ENCODE measurements around the gene TCF3.
A peak's percentile ranks its signal among the peaks of the same experiment; 100 is the strongest.

The TCF3 gene

GRCh38 chr19:1630012-1630411 is 22.4 kb downstream of the TCF3 start:
- no peak for DNase-seq (ENCODE audit: low spot score)

- DNase-seq (ENCODE audit: low spot score) = no peak
Observed at GRCh38 chr19:1629256-1629808, 23.1 kb downstream of the TCF3 start.

- no peak for DNase-seq (ENCODE audit: low spot score)
Observed at GRCh38 chr19:1627194-1627593, 25.2 kb downstream of the TCF3 start.

- DNase-seq (ENCODE audit: low spot score) = no peak
Observed at GRCh38 chr19:1626417-1627010, 25.9 kb downstream of the TCF3 start.

GRCh38 chr19:1624458-1624857 is 28.0 kb downstream of the TCF3 start:
- peak; percentile 82 for DNase-seq (ENCODE audit: low spot score)

- DNase-seq (ENCODE audit: low spot score) = no peak
Observed at GRCh38 chr19:1622541-1622940, 29.9 kb downstream of the TCF3 start.

GRCh38 chr19:1622007-1622406 is 30.4 kb downstream of the TCF3 start:
- DNase-seq (ENCODE audit: low spot score) = no peak

DNA sequence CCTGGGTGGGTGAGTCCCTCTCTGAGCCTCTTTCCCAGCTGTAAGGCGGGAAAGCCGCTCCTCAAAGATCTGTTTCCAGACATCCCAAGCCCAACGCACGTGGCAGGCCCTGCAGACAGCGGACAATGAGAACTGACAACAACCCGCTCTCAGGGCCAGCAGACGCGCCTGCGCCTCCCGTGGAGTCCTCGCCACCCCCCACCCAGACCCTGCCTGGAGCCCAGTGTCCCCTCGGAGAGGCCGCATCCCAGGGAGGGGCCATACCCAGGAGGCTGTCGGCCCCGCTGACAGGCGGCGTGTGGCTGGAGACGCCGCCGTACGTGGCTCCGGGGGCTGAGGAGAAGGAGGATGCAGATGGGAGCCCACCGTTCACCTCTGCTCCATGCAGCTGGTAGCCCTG is 30.8 kb downstream of the TCF3 start:
- DNase-seq (ENCODE audit: low spot score) = no peak

- DNase-seq (ENCODE audit: low spot score) = no peak
Observed at GRCh38 chr19:1621021-1621420, 31.4 kb downstream of the TCF3 start.

GRCh38 chr19:1620502-1620901 is 31.9 kb downstream of the TCF3 start:
- DNase-seq (ENCODE audit: low spot score) = no peak

DNA sequence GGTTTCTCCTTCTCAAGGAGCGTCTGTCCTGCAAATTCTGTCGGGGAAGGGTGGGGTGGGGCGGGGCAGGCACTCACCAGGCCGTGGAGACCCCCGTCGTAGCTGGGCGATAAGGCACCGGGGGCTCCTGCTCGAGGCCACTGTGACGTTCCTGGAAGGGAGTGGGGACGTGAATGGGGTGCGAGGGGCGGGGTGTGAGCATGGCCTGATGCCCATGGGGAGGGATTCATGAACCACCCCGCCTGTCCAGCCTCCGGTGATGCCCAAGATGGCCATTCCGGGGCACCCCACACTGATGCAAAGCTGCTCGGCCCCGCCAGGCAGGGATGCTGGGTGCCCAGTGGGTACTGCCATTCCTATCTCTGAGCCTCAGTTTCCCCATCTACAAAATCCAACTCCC is 32.7 kb downstream of the TCF3 start:
- DNase-seq (ENCODE audit: low spot score) = no peak

DNA sequence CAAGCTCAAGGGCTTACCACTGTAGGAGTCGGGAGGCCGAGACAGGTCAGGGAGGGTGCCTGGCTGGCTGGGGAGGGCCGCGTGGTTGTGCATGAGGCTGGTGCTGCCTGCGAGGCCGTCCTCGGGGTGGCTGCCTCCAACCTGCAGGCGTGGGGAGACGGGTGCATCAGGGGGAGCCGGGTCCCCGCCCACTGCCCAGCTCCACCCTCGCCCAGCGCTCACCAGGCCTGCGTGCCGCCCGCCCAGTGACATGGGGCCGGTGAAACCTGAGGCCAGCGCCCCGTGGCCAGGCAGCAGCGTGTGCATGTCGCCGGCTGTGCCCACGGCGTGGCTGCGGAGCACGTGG is 33.3 kb downstream of the TCF3 start:
- no peak for DNase-seq (ENCODE audit: low spot score)

DNA sequence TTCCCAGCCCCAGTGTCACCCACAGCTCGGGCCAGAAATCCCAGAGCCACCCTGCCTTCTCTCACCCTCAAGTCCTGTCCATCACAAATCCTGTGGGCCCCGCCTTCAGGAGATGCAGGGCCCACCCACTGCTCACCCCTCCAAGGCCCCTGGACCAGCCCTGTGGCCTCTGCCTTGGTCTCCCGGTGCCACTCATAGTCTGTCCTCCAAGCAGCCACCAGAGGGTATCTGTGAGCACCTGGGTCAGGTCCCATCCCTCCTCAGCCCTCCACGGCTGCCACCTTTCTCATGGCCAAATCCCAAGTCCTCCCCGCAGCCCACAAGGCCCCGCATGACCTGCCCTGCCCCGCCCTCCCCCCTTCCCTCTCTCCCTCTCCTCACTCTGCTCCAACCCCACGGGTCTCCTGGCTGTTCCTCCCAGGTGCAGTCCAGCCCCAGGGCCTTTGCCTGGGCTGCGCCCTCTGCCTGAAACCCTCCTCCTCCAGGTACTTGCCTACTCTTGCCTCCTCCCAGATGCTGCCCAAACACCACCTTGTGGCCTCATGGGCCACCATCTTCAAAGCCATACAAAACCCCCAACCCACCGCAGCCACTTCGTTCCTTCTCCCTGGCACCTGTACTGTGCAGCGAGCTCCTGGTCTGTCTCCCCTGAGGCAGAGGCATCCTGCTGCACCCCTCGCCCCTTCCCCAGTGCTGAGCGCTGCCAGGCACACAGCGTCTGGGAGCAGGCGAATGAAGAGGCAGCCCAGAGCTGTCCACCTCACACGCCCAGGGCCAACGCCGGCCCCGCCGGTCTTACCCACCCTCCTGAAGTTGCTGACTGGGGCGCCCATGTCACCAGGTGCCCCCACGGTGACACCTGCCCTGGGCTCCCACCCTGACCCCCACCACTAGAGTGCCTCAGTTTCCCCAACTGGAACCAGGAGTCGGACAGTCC is 34.0 kb downstream of the TCF3 start:
- peak; percentile 95 for DNase-seq (ENCODE audit: low spot score)

DNA sequence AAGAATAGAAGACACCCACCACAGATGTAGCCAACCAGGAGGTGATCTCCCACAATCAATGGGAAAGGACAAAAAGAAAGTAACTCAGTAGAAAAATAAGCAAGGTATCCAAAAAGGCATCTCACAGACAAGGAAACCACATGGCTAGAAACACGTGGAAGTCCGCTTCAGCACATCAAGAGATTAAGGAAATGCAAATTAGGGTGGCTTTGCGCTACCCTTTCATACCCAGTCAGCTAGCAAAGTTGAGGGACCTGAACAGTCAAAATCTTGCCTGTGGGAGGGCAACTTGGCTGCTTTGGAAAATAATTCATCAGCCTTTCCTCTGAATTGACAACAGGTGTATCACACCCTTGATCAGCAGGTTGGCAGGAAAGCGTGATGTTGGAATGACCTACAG is 35.5 kb downstream of the TCF3 start:
- DNase-seq (ENCODE audit: low spot score) = no peak

GRCh38 chr19:1616396-1616795 is 36.0 kb downstream of the TCF3 start:
- no peak for DNase-seq (ENCODE audit: low spot score)

- DNase-seq (ENCODE audit: low spot score) = no peak
Observed at GRCh38 chr19:1615156-1615765, 37.2 kb downstream of the TCF3 start.

- DNase-seq (ENCODE audit: low spot score) = no peak
Observed at GRCh38 chr19:1613808-1614570, 38.4 kb downstream of the TCF3 start.

- DNase-seq (ENCODE audit: low spot score) = no peak
Observed at GRCh38 chr19:1613146-1613545, 39.3 kb downstream of the TCF3 start.

- DNase-seq (ENCODE audit: low spot score) = no peak
Observed at GRCh38 chr19:1612114-1613086, 40.0 kb downstream of the TCF3 start.

GRCh38 chr19:1611353-1611752 is 41.1 kb downstream of the TCF3 start:
- no peak for DNase-seq (ENCODE audit: low spot score)

DNA sequence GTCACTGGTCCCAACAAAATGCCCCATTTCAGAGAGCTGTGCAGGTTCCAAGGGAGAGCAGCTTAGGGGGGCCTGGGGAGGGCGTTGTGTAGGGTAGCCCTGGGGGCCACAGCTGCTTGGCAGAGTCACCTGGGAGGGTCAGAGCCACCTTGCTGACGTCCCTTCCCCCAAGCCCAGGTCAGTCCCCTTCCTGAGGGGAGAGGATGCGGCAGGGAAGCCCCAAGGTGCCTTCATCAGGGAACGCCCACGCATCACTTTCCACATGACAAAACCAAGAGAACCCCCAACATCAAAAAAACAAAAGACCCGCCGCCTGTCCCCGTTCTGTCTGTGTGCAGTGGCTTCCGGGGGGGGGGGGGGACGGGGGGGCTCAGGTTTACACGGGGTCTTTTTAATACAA is 41.8 kb downstream of the TCF3 start:
- no peak for DNase-seq (ENCODE audit: low spot score)

All from HuH-7.5 (cell line).